ENCODE data around the gene NEDD8.

The NEDD8 gene

DNA sequence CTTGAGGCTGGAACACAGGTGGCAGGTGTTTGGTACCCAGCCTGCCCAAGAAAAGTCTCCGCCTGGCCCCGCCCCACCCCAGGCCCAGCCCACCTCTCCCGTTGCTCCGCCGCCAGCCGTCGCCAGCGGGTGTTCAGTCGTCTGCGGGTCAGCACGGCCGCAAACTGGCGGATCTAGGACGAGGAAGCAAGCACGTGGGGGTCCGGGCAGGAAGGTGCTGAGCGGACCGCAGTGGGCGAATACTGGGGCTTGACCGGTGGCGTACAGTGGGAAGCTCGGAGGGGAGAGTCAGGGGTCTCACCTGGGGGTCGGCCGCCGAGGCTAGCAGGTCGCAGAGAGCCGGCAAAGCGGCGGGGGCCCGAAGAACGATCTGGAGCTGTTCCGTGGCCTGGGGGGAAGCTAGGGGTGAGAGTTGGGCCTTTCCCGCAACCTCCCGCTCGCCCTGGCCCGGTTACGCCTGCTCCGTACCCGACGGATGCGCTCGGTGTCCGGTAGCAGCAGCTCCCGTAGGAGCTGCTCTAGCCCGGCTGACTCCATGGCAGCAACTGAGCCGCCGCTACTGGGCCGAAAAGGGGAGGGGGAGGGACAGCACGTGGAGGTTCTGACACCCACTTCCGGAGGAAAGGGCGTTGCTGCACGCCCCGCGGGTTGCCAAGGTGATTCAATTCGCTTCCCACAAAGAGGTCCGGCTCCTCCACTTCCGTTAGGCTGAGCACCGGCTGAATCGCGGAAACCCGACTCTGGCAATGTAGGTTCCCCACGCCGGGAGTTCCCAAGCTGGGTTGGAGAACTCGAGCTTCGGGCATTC is 43.7 kb downstream of the NEDD8 start, which contains the start of gene IPO4 (continued):
- TF ChIP-seq ZNF768 (tag by site-specific recombination; IDR thresholded peaks at IDR 0.05), result no peak
- peak; percentile 79 for TF ChIP-seq ZIC2 (tag by site-specific recombination; IDR thresholded peaks at IDR 0.05)
- no peak for TF ChIP-seq ZNF701 (tag by site-specific recombination; IDR thresholded peaks at IDR 0.05)
- TF ChIP-seq KLF7 (tag by site-specific recombination; IDR thresholded peaks at IDR 0.05; ENCODE audit: borderline replicate concordance), result peak; percentile 98
- TF ChIP-seq ZBTB1 (tag by site-specific recombination; IDR thresholded peaks at IDR 0.05), result 0 out of 2 replicates have a peak, but pooled peaks have one; percentile 20
- TF ChIP-seq ZSCAN23 (tag by site-specific recombination; IDR thresholded peaks at IDR 0.05), result peak; percentile 96; the same call in 1 of the 2 replicates
- TF ChIP-seq ZNF248 (tag by site-specific recombination; IDR thresholded peaks at IDR 0.05), result no peak
- no peak for TF ChIP-seq ZNF658 (tag by site-specific recombination; IDR thresholded peaks at IDR 0.05)
- no peak for TF ChIP-seq BCL11A (tag by site-specific recombination; IDR thresholded peaks at IDR 0.05; ENCODE audit: low read depth)
- no peak for TF ChIP-seq ZNF560 (tag by site-specific recombination; IDR thresholded peaks at IDR 0.05; ENCODE audit: borderline replicate concordance)
- peak; percentile 79; the same call in 1 of the 2 replicates for TF ChIP-seq ZFP37 (tag by site-specific recombination; IDR thresholded peaks at IDR 0.05)
- no peak; the same call in 1 of the 2 replicates for TF ChIP-seq ZNF423 (tag by site-specific recombination; IDR thresholded peaks at IDR 0.05)
- no peak for TF ChIP-seq ZBTB49 (tag by site-specific recombination; IDR thresholded peaks at IDR 0.05; ENCODE audit: low read depth)
- TF ChIP-seq, protein P1, sequence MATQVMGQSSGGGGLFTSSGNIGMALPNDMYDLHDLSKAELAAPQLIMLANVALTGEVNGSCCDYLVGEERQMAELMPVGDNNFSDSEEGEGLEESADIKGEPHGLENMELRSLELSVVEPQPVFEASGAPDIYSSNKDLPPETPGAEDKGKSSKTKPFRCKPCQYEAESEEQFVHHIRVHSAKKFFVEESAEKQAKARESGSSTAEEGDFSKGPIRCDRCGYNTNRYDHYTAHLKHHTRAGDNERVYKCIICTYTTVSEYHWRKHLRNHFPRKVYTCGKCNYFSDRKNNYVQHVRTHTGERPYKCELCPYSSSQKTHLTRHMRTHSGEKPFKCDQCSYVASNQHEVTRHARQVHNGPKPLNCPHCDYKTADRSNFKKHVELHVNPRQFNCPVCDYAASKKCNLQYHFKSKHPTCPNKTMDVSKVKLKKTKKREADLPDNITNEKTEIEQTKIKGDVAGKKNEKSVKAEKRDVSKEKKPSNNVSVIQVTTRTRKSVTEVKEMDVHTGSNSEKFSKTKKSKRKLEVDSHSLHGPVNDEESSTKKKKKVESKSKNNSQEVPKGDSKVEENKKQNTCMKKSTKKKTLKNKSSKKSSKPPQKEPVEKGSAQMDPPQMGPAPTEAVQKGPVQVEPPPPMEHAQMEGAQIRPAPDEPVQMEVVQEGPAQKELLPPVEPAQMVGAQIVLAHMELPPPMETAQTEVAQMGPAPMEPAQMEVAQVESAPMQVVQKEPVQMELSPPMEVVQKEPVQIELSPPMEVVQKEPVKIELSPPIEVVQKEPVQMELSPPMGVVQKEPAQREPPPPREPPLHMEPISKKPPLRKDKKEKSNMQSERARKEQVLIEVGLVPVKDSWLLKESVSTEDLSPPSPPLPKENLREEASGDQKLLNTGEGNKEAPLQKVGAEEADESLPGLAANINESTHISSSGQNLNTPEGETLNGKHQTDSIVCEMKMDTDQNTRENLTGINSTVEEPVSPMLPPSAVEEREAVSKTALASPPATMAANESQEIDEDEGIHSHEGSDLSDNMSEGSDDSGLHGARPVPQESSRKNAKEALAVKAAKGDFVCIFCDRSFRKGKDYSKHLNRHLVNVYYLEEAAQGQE (tag by site-specific recombination; IDR thresholded peaks at IDR 0.05), result peak; percentile 68
- TF ChIP-seq ZNF707 (tag by site-specific recombination; IDR thresholded peaks at IDR 0.05), result no peak
- no peak for TF ChIP-seq ZNF785 (tag by site-specific recombination; IDR thresholded peaks at IDR 0.05)
- no peak for TF ChIP-seq ZNF473 (tag by site-specific recombination; IDR thresholded peaks at IDR 0.05)
- no peak for TF ChIP-seq ZNF571 (tag by site-specific recombination; IDR thresholded peaks at IDR 0.05)
- peak; percentile 89 for TF ChIP-seq ZSCAN5A (tag by site-specific recombination; IDR thresholded peaks at IDR 0.05)
- no peak for TF ChIP-seq ZNF266 (tag by site-specific recombination; IDR thresholded peaks at IDR 0.05; ENCODE audit: low read depth)
- TF ChIP-seq ZSCAN16 (tag by site-specific recombination; IDR thresholded peaks at IDR 0.05), result no peak
- TF ChIP-seq WT1 (tag by site-specific recombination; IDR thresholded peaks at IDR 0.05), result peak; percentile 72
- TF ChIP-seq ZNF138 (tag by site-specific recombination; IDR thresholded peaks at IDR 0.05; ENCODE audit: borderline replicate concordance), result no peak
- TF ChIP-seq, protein P2, sequence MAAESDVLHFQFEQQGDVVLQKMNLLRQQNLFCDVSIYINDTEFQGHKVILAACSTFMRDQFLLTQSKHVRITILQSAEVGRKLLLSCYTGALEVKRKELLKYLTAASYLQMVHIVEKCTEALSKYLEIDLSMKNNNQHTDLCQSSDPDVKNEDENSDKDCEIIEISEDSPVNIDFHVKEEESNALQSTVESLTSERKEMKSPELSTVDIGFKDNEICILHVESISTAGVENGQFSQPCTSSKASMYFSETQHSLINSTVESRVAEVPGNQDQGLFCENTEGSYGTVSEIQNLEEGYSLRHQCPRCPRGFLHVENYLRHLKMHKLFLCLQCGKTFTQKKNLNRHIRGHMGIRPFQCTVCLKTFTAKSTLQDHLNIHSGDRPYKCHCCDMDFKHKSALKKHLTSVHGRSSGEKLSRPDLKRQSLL (tag by site-specific recombination; IDR thresholded peaks at IDR 0.05), result peak; percentile 91
- TF ChIP-seq ZNF529 (tag by site-specific recombination; IDR thresholded peaks at IDR 0.05; ENCODE audit: insufficient replicate concordance), result no peak
- TF ChIP-seq, protein P3, sequence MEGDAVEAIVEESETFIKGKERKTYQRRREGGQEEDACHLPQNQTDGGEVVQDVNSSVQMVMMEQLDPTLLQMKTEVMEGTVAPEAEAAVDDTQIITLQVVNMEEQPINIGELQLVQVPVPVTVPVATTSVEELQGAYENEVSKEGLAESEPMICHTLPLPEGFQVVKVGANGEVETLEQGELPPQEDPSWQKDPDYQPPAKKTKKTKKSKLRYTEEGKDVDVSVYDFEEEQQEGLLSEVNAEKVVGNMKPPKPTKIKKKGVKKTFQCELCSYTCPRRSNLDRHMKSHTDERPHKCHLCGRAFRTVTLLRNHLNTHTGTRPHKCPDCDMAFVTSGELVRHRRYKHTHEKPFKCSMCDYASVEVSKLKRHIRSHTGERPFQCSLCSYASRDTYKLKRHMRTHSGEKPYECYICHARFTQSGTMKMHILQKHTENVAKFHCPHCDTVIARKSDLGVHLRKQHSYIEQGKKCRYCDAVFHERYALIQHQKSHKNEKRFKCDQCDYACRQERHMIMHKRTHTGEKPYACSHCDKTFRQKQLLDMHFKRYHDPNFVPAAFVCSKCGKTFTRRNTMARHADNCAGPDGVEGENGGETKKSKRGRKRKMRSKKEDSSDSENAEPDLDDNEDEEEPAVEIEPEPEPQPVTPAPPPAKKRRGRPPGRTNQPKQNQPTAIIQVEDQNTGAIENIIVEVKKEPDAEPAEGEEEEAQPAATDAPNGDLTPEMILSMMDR (tag by site-specific recombination; IDR thresholded peaks at IDR 0.05), result no peak; the same call in 1 of the 2 replicates
- TF ChIP-seq, protein P4, sequence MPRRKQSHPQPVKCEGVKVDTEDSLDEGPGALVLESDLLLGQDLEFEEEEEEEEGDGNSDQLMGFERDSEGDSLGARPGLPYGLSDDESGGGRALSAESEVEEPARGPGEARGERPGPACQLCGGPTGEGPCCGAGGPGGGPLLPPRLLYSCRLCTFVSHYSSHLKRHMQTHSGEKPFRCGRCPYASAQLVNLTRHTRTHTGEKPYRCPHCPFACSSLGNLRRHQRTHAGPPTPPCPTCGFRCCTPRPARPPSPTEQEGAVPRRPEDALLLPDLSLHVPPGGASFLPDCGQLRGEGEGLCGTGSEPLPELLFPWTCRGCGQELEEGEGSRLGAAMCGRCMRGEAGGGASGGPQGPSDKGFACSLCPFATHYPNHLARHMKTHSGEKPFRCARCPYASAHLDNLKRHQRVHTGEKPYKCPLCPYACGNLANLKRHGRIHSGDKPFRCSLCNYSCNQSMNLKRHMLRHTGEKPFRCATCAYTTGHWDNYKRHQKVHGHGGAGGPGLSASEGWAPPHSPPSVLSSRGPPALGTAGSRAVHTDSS (tag by site-specific recombination; IDR thresholded peaks at IDR 0.05), result peak; percentile 63

Data from HEK293 (cell line).